K562 (cell line): ENCODE measurements around the gene QPRT. TPM values are rescaled to one million over a fixed set of nuclear protein-coding genes. Genes with fewer than 3 reads are reported as not detected.

Experiments used
- COPS2 ChIP-seq: fragments of 450-650 bp; conservative IDR thresholded peaks from 2 replicates; pipeline ENCODE4 v1.6.1; 2016; ENCODE audit warnings: mild to moderate bottlenecking, moderate library complexity
- CREB3L1 ChIP-seq: fragments of 450-650 bp; IDR thresholded peaks from 2 replicates; pipeline ENCODE4 v1.6.1; 2014; ENCODE audit warnings: low read depth, mild to moderate bottlenecking, moderate library complexity, borderline replicate concordance
- E2F1 ChIP-seq: sonication (generic); formaldehyde crosslinking; IDR thresholded peaks from 2 replicates; pipeline ENCODE4 v1.8.1; 2023; ENCODE audit warnings: mild to moderate bottlenecking, missing genetic modification reagents, moderate library complexity
- GABPA ChIP-seq: fragments of 200-800 bp; sonication (Bioruptor generic); conservative IDR thresholded peaks from 2 replicates; pipeline ENCODE4 v1.6.1; 2016; ENCODE audit warnings: low read depth, missing genetic modification characterization, missing compliant biosample characterization
- HNRNPH1 ChIP-seq: fragments of 200-400 bp; formaldehyde crosslinking; optimal IDR thresholded peaks from 2 replicates; pipeline ENCODE3; 2017; ENCODE audit warnings: low read depth, mild to moderate bottlenecking, low read length, moderate library complexity
- IRF1 ChIP-seq: sonication (generic); formaldehyde crosslinking; IDR thresholded peaks from 2 replicates; pipeline ENCODE4 v1.8.0; 2022; ENCODE audit warnings: missing genetic modification reagents, mild to moderate bottlenecking, borderline replicate concordance
- JUN ChIP-seq, 2 experiments: sonication (generic) in 1 of 2; formaldehyde crosslinking in 1 of 2; IDR thresholded peaks; 2 replicates each; pipeline versions ENCODE4 v1.6.1 to v1.8.0; 2012 to 2022; ENCODE audit warnings: borderline replicate concordance in 2 of 2, mild to moderate bottlenecking in 2 of 2, improper control_type of control experiment in 1 of 2, low read depth in 1 of 2, low read length in 1 of 2, missing genetic modification reagents in 1 of 2
- KLF13 ChIP-seq: fragments of 450-650 bp; IDR thresholded peaks from 2 replicates; pipeline ENCODE4 v1.6.1; 2016; ENCODE audit warnings: missing genetic modification characterization, low read depth, mild to moderate bottlenecking, missing compliant biosample characterization, moderate library complexity, borderline replicate concordance
- MAFK ChIP-seq: IDR thresholded peaks from 2 replicates; pipeline ENCODE4 v1.6.1; 2011; ENCODE audit warnings: low read length, improper control_type of control experiment
- MIER1 ChIP-seq: fragments of 450-650 bp; IDR thresholded peaks from 2 replicates; pipeline ENCODE4 v1.6.1; 2016; ENCODE audit warnings: antibody characterized with exemption, mild to moderate bottlenecking, low read depth
- MTA3 ChIP-seq: fragments of 450-650 bp; formaldehyde crosslinking; IDR thresholded peaks from 2 replicates; pipeline ENCODE4 v1.6.1; 2017; ENCODE audit warnings: mild to moderate bottlenecking, borderline replicate concordance
- NBN ChIP-seq: fragments of 450-650 bp; IDR thresholded peaks from 2 replicates; pipeline ENCODE4 v1.6.1; 2016; ENCODE audit warnings: low read depth, mild to moderate bottlenecking
- NCOA4 ChIP-seq: fragments of 450-650 bp; IDR thresholded peaks from 2 replicates; pipeline ENCODE4 v1.6.1; 2018; ENCODE audit warnings: mild to moderate bottlenecking; ENCODE audit not compliant: partially characterized antibody
- NFYB ChIP-seq: IDR thresholded peaks from 2 replicates; pipeline ENCODE4 v1.6.1; 2011; ENCODE audit warnings: mild to moderate bottlenecking, moderate library complexity; ENCODE audit not compliant: insufficient read length; ENCODE audit errors: extremely low read depth
- PCBP2 ChIP-seq: fragments of 200-400 bp; formaldehyde crosslinking; IDR thresholded peaks from 2 replicates; pipeline ENCODE4 v1.6.1; 2018; ENCODE audit warnings: low read length, low read depth, mild to moderate bottlenecking, moderate library complexity; ENCODE audit not compliant: poor library complexity, severe bottlenecking
- SMAD3 ChIP-seq: fragments of 450-650 bp; formaldehyde crosslinking; conservative IDR thresholded peaks from 2 replicates; pipeline ENCODE4 v1.4.0; 2020; ENCODE audit warnings: mild to moderate bottlenecking
- SMC3 ChIP-seq: conservative IDR thresholded peaks from 2 replicates; pipeline ENCODE4 v1.6.1; 2011; ENCODE audit warnings: low read depth, low read length, improper control_type of control experiment; ENCODE audit not compliant: insufficient read depth
- SOX6 ChIP-seq: fragments of 450-650 bp; IDR thresholded peaks from 2 replicates; pipeline ENCODE4 v1.6.1; 2014; ENCODE audit warnings: mild to moderate bottlenecking
- TFAM ChIP-seq: fragments of 250-450 bp; sonication (Bioruptor Pico); conservative IDR thresholded peaks from 2 replicates; pipeline ENCODE4 v1.5.0; 2021; ENCODE audit warnings: mild to moderate bottlenecking, moderate library complexity
- TGIF2 ChIP-seq: sonication (generic); formaldehyde crosslinking; IDR thresholded peaks from 2 replicates; pipeline ENCODE4 v1.8.1; 2022; ENCODE audit warnings: mild to moderate bottlenecking, missing genetic modification reagents, moderate library complexity
- TOE1 ChIP-seq, 2 experiments: fragments of 450-650 bp in 1 of 2; sonication (generic) in 1 of 2; formaldehyde crosslinking in 1 of 2; IDR thresholded peaks; 2 replicates each; pipeline versions ENCODE4 v1.7.1 to v1.8.0; 2016 to 2022; ENCODE audit warnings: borderline replicate concordance in 2 of 2, mild to moderate bottlenecking in 2 of 2, antibody characterized with exemption in 1 of 2, inconsistent platforms in 1 of 2, low read depth in 1 of 2, missing genetic modification reagents in 1 of 2, moderate library complexity in 1 of 2
- ZNF444 ChIP-seq: fragments of 250-450 bp; sonication (Bioruptor Pico); IDR thresholded peaks from 2 replicates; pipeline ENCODE4 v1.4.0; 2020; ENCODE audit warnings: mild to moderate bottlenecking, moderate library complexity
- ZNF830 ChIP-seq: fragments of 250-450 bp; sonication (Bioruptor Pico); IDR thresholded peaks from 2 replicates; pipeline ENCODE4 v1.5.0; 2021; ENCODE audit warnings: mild to moderate bottlenecking
- polyA plus RNA-seq, 8 experiments: library from polyadenylated mRNA; depleted of rRNA in 4 of 8; stranded (reverse) in 5 of 8; unstranded in 3 of 8; fragments of >200 nt; fragmentation: Nextera tagmentation in 2 of 8; fragmentation: Illumina TruSeq in 1 of 8; extraction: Ambion mirVana in 2 of 8; extraction: Trizol in 1 of 8; gene quantifications; 2 replicates each; pipeline versions ENCODE4 v1.2.1 to v1.2.3, GENCODE V29; 2011 to 2014; ENCODE audit warnings: inconsistent platforms in 1 of 8, missing spikeins in 1 of 8
- total RNA-seq, 7 experiments: library from RNA; depleted of rRNA in 6 of 7; stranded (reverse); fragments of >200 nt in 6 of 7; fragmentation: Illumina TruSeq in 2 of 7; extraction: Trizol in 2 of 7; gene quantifications; 2 replicates each; pipeline versions ENCODE4 v1.2.1 to v1.2.3, GENCODE V29; 2011 to 2021; ENCODE audit warnings: low replicate concordance in 1 of 7

Gene QPRT
- total and polyA plus RNA-seq, 9 of the 15 experiments (the other 6 are each of a cell fraction or from before 2014, with no cell fraction given): 7.7 to 112 (median 64.1) TPM

- TF ChIP-seq SMC3 (no peak), MIER1 (no peak), SOX6 (peak; percentile 65), IRF1 (CRISPR knock-in tag) (no peak), NFYB (no peak), MTA3 (peak; percentile 40; the same call in 1 of the 2 replicates), NCOA4 (no peak), NBN (no peak), ZNF830 (CRISPR knock-in tag) (peak; percentile 90), HNRNPH1 (no peak), TOE1 (IDR thresholded peaks at IDR 0.05; ENCODE audit: borderline replicate concordance) (no peak; the same call in 1 of the 2 replicates), TOE1 (CRISPR knock-in tag; IDR thresholded peaks at IDR 0.05; ENCODE audit: borderline replicate concordance, low read depth) (no peak), ZNF444 (no peak), E2F1 (no peak), CREB3L1 (0 out of 2 replicates have a peak, but pooled peaks have one; percentile 31), KLF13 (no peak), MAFK (no peak), TFAM (CRISPR knock-in tag) (no peak), GABPA (tag) (peak; percentile 85), PCBP2 (no peak), JUN (IDR thresholded peaks at IDR 0.05; ENCODE audit: borderline replicate concordance, low read depth, low read length) (no peak), JUN (CRISPR knock-in tag; IDR thresholded peaks at IDR 0.05; ENCODE audit: borderline replicate concordance) (no peak), SMAD3 (CRISPR knock-in tag) (0 out of 2 replicates have a peak, but pooled peaks have one; percentile 3), TGIF2 (no peak), COPS2 (no peak)
These were observed 15.8 kb upstream of the QPRT start, which contains the start of gene SPN (continued) for GRCh38 chr16:29663016-29663806.
